Cerebellar cortex (tissue), 1 donor: ENCODE measurements around the gene PRSS2.

ENCODE experiments used
- DNase-seq: peaks from one replicate; pipeline ENCODE4 v3.0.0-alpha.2; 2015; ENCODE audit warnings: low spot score

Gene PRSS2

GRCh38 chr7:142787034-142787768 is 16.4 kb downstream of the PRSS2 start:
- DNase-seq, result no peak

- DNase-seq, result no peak
Measured at GRCh38 chr7:142787783-142788182, 17.0 kb downstream of the PRSS2 start.

DNA sequence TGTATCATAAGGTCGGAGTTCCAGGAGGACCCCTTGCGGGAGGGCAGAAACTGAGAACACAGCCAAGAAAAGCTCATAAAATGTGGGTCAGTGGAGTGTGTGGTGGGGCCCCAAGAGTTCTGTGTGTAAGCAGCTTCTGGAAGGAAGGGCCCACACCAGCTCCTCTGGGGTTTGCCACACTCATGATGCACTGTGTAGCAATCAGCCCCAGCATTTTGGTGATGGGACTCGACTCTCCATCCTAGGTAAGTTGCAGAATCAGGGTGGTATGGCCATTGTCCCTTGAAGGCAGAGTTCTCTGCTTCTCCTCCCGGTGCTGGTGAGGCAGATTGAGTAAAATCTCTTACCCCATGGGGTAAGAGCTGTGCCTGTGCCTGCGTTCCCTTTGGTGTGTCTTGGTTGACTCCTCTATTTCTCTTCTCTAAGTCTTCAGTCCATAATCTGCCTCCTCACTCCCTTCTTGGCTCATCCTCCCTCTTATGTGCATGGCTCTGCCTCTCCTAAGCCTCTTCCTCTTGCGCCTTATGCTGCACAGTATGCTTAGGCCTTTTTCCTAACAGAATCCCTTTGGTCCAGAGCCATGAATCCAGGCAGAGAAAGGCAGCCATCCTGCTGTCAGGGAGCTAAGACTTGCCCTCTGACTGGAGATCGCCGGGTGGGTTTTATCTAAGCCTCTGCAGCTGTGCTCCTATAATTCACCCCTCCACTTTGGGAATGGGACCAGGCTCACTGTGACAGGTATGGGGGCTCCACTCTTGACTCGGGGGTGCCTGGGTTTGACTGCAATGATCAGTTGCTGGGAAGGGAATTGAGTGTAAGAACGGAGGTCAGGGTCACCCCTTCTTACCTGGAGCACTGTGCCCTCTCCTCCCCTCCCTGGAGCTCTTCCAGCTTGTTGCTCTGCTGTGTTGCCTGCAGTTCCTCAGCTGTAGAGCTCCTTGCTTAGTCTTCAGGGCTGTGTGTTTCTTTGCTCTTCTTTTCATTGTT is 17.8 kb downstream of the PRSS2 start:
- peak; percentile 57 for DNase-seq

GRCh38 chr7:142789441-142789840 is 18.7 kb downstream of the PRSS2 start:
- DNase-seq, result no peak

GRCh38 chr7:142790056-142790455 is 19.3 kb downstream of the PRSS2 start:
- DNase-seq, result no peak

DNA sequence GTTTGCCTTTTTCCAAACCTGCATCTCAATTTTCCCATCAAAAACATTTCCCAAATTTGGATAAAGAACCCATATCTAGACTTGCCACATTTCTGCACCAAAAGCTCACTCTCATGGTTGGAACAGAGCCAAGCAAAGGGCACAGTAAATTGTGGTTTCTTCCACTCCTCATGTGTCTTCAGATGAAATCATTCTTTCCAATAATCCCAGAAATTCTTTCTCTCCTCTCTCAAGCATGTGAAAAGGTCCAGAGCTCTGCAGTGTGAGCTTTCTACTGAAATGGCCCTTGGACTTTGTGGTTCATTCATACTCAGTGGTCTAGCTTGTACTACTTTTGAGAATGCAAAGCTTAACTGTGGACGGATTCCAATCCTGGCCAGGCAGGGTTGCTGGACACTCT is 19.8 kb downstream of the PRSS2 start:
- DNase-seq, result no peak

- DNase-seq, result no peak
Measured at GRCh38 chr7:142791502-142791901, 20.7 kb downstream of the PRSS2 start.

GRCh38 chr7:142792129-142792528 is 21.4 kb downstream of the PRSS2 start:
- no peak for DNase-seq

DNA sequence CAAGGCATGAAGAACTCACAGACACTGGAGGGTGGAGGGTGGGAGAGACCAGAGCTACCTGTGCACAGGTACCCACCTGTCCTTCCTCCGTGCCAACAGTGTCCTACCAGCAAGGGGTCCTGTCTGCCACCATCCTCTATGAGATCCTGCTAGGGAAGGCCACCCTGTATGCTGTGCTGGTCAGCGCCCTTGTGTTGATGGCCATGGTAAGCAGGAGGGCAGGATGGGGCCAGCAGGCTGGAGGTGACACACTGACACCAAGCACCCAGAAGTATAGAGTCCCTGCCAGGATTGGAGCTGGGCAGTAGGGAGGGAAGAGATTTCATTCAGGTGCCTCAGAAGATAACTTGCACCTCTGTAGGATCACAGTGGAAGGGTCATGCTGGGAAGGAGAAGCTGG is 21.8 kb downstream of the PRSS2 start:
- no peak for DNase-seq

GRCh38 chr7:142793156-142793555 is 22.4 kb downstream of the PRSS2 start:
- DNase-seq, result no peak

GRCh38 chr7:142795339-142795863 is 24.6 kb downstream of the PRSS2 start:
- no peak for DNase-seq

GRCh38 chr7:142796001-142796500 is 25.3 kb downstream of the PRSS2 start:
- no peak for DNase-seq

DNA sequence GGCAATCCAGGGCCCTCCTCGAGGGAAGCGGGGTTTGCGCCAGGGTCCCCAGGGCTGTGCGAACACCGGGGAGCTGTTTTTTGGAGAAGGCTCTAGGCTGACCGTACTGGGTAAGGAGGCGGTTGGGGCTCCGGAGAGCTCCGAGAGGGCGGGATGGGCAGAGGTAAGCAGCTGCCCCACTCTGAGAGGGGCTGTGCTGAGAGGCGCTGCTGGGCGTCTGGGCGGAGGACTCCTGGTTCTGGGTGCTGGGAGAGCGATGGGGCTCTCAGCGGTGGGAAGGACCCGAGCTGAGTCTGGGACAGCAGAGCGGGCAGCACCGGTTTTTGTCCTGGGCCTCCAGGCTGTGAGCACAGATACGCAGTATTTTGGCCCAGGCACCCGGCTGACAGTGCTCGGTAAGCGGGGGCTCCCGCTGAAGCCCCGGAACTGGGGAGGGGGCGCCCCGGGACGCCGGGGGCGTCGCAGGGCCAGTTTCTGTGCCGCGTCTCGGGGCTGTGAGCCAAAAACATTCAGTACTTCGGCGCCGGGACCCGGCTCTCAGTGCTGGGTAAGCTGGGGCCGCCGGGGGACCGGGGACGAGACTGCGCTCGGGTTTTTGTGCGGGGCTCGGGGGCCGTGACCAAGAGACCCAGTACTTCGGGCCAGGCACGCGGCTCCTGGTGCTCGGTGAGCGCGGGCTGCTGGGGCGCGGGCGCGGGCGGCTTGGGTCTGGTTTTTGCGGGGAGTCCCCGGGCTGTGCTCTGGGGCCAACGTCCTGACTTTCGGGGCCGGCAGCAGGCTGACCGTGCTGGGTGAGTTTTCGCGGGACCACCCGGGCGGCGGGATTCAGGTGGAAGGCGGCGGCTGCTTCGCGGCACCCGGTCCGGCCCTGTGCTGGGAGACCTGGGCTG is 26.0 kb downstream of the PRSS2 start:
- DNase-seq, result no peak

GRCh38 chr7:142797391-142798377 is 26.9 kb downstream of the PRSS2 start:
- no peak for DNase-seq

GRCh38 chr7:142798451-142799436 is 28.0 kb downstream of the PRSS2 start:
- no peak for DNase-seq

GRCh38 chr7:142799437-142799835 is 28.7 kb downstream of the PRSS2 start:
- no peak for DNase-seq

DNA sequence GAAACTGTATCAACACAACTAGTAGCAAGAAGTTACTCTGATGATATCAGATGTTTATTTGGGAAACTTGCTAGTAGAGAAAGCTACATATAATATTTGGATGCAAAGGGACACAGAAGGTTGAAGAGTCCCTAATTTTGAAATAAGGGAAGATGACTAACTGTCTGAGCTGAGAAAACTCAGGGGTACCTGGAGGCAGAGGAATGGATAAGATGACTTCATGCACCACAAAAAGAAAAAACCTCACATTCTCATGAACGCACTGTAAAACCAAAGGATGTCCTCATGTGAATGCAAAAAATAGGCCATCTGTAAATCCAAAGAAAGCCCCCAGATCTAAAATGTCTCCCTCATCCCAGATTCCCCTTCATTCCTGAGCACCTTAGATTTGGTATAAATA is 29.3 kb downstream of the PRSS2 start:
- DNase-seq, result no peak

- DNase-seq, result no peak
Measured at GRCh38 chr7:142800699-142801260, 30.0 kb downstream of the PRSS2 start.
